ENCODE data around the gene DIP2C.

The DIP2C gene

GRCh38 chr10:727162-727790 lies 37.8 kb upstream of the DIP2C start:
- TF ChIP-seq CTCF (IDR thresholded peaks at IDR 0.05; ENCODE audit: extremely low read depth, insufficient read depth, missing control alignments): no peak
- DNase-seq (ENCODE audit: low spot score): no peak
- in situ Hi-C loops (cut with MboI; ENCODE audit: low pct_unique_long_range_greater_than_20kb, low sequenced_read_pairs, unreplicated experiment): no loop called here

- TF ChIP-seq CTCF (IDR thresholded peaks at IDR 0.05; ENCODE audit: extremely low read depth, insufficient read depth, missing control alignments): no peak
- in situ Hi-C loops (cut with MboI; ENCODE audit: low pct_unique_long_range_greater_than_20kb, low sequenced_read_pairs, unreplicated experiment): no loop called here
Observed at GRCh38 chr10:725786-726185, 36.3 kb upstream of the DIP2C start.

GRCh38 chr10:725302-725701 lies 35.8 kb upstream of the DIP2C start:
- in situ Hi-C loops (cut with MboI; ENCODE audit: low pct_unique_long_range_greater_than_20kb, low sequenced_read_pairs, unreplicated experiment): no loop called here
- no peak for DNase-seq (ENCODE audit: low spot score)
- TF ChIP-seq CTCF (IDR thresholded peaks at IDR 0.05; ENCODE audit: extremely low read depth, insufficient read depth, missing control alignments): no peak

More at GRCh38 chr10:725786-726185, 36.3 kb upstream of the DIP2C start:
- DNase-seq (ENCODE audit: low spot score): no peak

GRCh38 chr10:723973-724372 lies 34.5 kb upstream of the DIP2C start:
- DNase-seq (ENCODE audit: low spot score): no peak
- TF ChIP-seq CTCF (IDR thresholded peaks at IDR 0.05; ENCODE audit: extremely low read depth, insufficient read depth, missing control alignments): no peak
- in situ Hi-C loops (cut with MboI; ENCODE audit: low pct_unique_long_range_greater_than_20kb, low sequenced_read_pairs, unreplicated experiment): no loop called here

GRCh38 chr10:722281-723060 lies 33.0 kb upstream of the DIP2C start:
- TF ChIP-seq CTCF (IDR thresholded peaks at IDR 0.05; ENCODE audit: extremely low read depth, insufficient read depth, missing control alignments): no peak
- DNase-seq (ENCODE audit: low spot score): no peak
- in situ Hi-C loops (cut with MboI; ENCODE audit: low pct_unique_long_range_greater_than_20kb, low sequenced_read_pairs, unreplicated experiment): no loop called here

GRCh38 chr10:718143-718700 lies 28.8 kb upstream of the DIP2C start:
- in situ Hi-C loops (cut with MboI; ENCODE audit: low pct_unique_long_range_greater_than_20kb, low sequenced_read_pairs, unreplicated experiment): no loop called here
- DNase-seq (ENCODE audit: low spot score): no peak
- no peak for TF ChIP-seq CTCF (IDR thresholded peaks at IDR 0.05; ENCODE audit: extremely low read depth, insufficient read depth, missing control alignments)
